Measurements from ENCODE around the gene AOPEP. TPM values are rescaled to one million over a fixed set of nuclear protein-coding genes. Genes with fewer than 3 reads are reported as not detected.

AOPEP gene
- total RNA-seq, 4 donors from 2014 or later, result 126 to 216 (median 136) TPM

GRCh38 chr9:94861589-94862272, 135.2 kb downstream of the AOPEP start:
- 91% methylated on average over 11 of the region's 11 CpGs for WGBS, 2 donors
- H3K4me3 ChIP-seq (replicated peaks in 1 of 3), result no peak overlapping the region
- no peaks in the 10 kb centered on the region for H3K36me3 ChIP-seq
- peaks cover 4 to 12% of the 10 kb centered on the region in 2 donors for H3K4me1 ChIP-seq
- no peak overlapping the region for H3K27ac ChIP-seq
- TF ChIP-seq CTCF (IDR thresholded peaks at IDR 0.05) (no peak), POLR2A (IDR thresholded peaks at IDR 0.05) (no peak)
- no peaks in the 10 kb centered on the region for H3K9me3 ChIP-seq
- H3K27me3 ChIP-seq, result no peaks in the 10 kb centered on the region
- intact Hi-C loops (cut with DNase I), result no loop called here
- no peak for DNase-seq

- H3K27me3 ChIP-seq, result no peaks in the 10 kb centered on the region
- H3K4me3 ChIP-seq (replicated peaks in 1 of 3), result no peak overlapping the region
- H3K9me3 ChIP-seq, result no peaks in the 10 kb centered on the region
- WGBS, 2 donors, result 63 to 70% methylated on average over 3 of the region's 3 CpGs
- DNase-seq, result no peak
- intact Hi-C loops (cut with DNase I), result no loop called here
- TF ChIP-seq CTCF (IDR thresholded peaks at IDR 0.05) (no peak), POLR2A (IDR thresholded peaks at IDR 0.05) (no peak)
- H3K27ac ChIP-seq, result peak overlapping the region in 1 of 3 donors; percentile 59
- H3K36me3 ChIP-seq, result no peaks in the 10 kb centered on the region
- peaks cover 22 to 36% of the 10 kb centered on the region in 2 donors for H3K4me1 ChIP-seq
These were observed 137.7 kb downstream of the AOPEP start for GRCh38 chr9:94864196-94864595.

- Histone ChIP-seq H3K4me3 (replicated peaks in 1 of 3) (no peak overlapping the region), H3K27me3 (no peaks in the 10 kb centered on the region), H3K27ac (peak overlapping the region in 2 of 3 donors; percentile 48 to 59), H3K9me3 (no peaks in the 10 kb centered on the region), H3K4me1 (peaks cover 22 to 38% of the 10 kb centered on the region in 2 donors), H3K36me3 (no peaks in the 10 kb centered on the region)
- 72 to 75% methylated on average over 8 of the region's 8 CpGs for WGBS, 2 donors
- intact Hi-C loops (cut with DNase I), result no loop called here
- TF ChIP-seq POLR2A (IDR thresholded peaks at IDR 0.05) (no peak), CTCF (IDR thresholded peaks at IDR 0.05) (no peak)
- DNase-seq, result no peak
These were observed 138.5 kb downstream of the AOPEP start for GRCh38 chr9:94864862-94865509.

- H3K4me3 ChIP-seq (replicated peaks in 1 of 3), result no peak overlapping the region
- TF ChIP-seq CTCF (IDR thresholded peaks at IDR 0.05) (no peak), POLR2A (IDR thresholded peaks at IDR 0.05) (no peak)
- 76 to 91% methylated on average over 9 of the region's 9 CpGs for WGBS, 2 donors
- no peak for DNase-seq
- peaks cover 23 to 43% of the 10 kb centered on the region in 2 donors for H3K4me1 ChIP-seq
- no peaks in the 10 kb centered on the region for H3K9me3 ChIP-seq
- intact Hi-C loops (cut with DNase I), result no loop called here
- H3K27me3 ChIP-seq, result no peaks in the 10 kb centered on the region
- H3K27ac ChIP-seq, result peak overlapping the region in 2 of 3 donors; percentile 48 to 96
- no peaks in the 10 kb centered on the region for H3K36me3 ChIP-seq
These were observed 139.3 kb downstream of the AOPEP start for GRCh38 chr9:94865582-94866452.

All from thyroid gland (tissue), 4 donors.